Mesothelial cell of epicardium (in vitro differentiated cells): ENCODE data around the gene ADAMTSL2. TPM values are rescaled to one million over a fixed set of nuclear protein-coding genes. Genes with fewer than 3 reads are reported as not detected.

Experiments
- DNase-seq, 2 experiments: peaks; one replicate each; pipeline ENCODE4 v3.0.0; 2021; ENCODE audit warnings: low spot score in 2 of 2; ENCODE audit not compliant: unreplicated experiment in 2 of 2
- H3K27ac Mint-ChIP-seq: 2 replicates; pipeline ENCODE4 v1.8.0; 2021; ENCODE audit warnings: mixed read lengths
- H3K27me3 Mint-ChIP-seq: 2 replicates; pipeline ENCODE4 v1.8.0; 2021; ENCODE audit warnings: low read depth, mixed read lengths
- H3K36me3 Mint-ChIP-seq: 2 replicates; pipeline ENCODE4 v1.8.0; 2021; ENCODE audit warnings: mixed read lengths
- H3K4me1 Mint-ChIP-seq: 2 replicates; pipeline ENCODE4 v1.8.0; 2021; ENCODE audit warnings: mixed read lengths
- H3K4me3 Mint-ChIP-seq: 2 replicates; pipeline ENCODE4 v1.8.0; 2021; ENCODE audit warnings: mild to moderate bottlenecking, moderate library complexity, mixed read lengths
- H3K9me3 Mint-ChIP-seq: 2 replicates; pipeline ENCODE4 v1.8.0; 2021; ENCODE audit warnings: mixed read lengths
- total RNA-seq: library from RNA; stranded (reverse); gene quantifications from 3 replicates; pipeline ENCODE4 v1.2.1, GENCODE V29; 2021
- TF ChIP-seq, protein P1 (sequence below): fragments of 200-600 bp; sonication (generic); IDR thresholded peaks from one replicate; pipeline ENCODE4 v1.5.0; 2021; ENCODE audit warnings: antibody characterized with exemption; ENCODE audit not compliant: unreplicated experiment

ADAMTSL2 gene
- total RNA-seq, 1 donor from 2014 or later = 6.5 TPM

DNA sequence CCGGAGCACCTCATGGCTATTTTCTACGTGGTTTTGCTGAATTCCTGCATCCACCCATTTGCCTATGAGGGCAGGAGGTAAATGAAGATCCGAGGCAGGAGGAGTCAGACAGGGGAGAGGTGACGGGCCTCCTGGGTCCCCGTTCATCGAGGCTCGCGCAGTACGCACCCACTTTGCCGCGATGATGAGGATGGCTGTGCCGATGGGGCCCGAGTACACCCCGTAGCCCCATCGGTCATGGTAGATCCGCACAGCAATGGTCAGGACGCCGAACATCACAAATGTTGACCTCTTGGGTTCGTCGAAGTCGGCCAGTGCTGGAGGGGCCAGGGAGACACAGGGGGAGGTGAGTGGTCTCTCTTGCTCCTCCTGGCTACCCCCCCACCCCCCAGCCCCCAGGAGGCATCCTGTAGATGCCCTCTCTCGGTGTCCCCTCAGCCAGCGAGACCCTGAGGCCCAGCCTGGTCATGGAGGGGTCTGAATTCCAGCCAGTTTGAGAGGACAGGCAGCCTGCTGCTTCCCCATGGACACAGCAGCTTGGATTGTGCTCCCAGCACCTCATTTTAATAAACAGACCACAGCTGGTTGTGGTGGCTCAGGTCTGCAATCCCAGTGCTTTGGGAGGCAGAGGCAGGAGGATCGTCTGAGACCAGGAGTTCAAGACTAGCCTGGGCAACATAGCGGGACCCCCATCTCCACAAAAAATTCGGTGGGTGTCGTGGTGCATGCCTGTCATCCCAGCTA lies 15.6 kb upstream of the ADAMTSL2 start:
- Mint-ChIP-seq H3K36me3 (no peaks in the 10 kb centered on the region), H3K27ac (no peak overlapping the region), H3K27me3 (no peaks in the 10 kb centered on the region), H3K4me1 (peaks cover 33% of the 10 kb centered on the region), H3K4me3 (no peak overlapping the region), H3K9me3 (no peaks in the 10 kb centered on the region)
- DNase-seq = no peak
- TF ChIP-seq, protein P1, sequence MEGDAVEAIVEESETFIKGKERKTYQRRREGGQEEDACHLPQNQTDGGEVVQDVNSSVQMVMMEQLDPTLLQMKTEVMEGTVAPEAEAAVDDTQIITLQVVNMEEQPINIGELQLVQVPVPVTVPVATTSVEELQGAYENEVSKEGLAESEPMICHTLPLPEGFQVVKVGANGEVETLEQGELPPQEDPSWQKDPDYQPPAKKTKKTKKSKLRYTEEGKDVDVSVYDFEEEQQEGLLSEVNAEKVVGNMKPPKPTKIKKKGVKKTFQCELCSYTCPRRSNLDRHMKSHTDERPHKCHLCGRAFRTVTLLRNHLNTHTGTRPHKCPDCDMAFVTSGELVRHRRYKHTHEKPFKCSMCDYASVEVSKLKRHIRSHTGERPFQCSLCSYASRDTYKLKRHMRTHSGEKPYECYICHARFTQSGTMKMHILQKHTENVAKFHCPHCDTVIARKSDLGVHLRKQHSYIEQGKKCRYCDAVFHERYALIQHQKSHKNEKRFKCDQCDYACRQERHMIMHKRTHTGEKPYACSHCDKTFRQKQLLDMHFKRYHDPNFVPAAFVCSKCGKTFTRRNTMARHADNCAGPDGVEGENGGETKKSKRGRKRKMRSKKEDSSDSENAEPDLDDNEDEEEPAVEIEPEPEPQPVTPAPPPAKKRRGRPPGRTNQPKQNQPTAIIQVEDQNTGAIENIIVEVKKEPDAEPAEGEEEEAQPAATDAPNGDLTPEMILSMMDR = no peak

DNA sequence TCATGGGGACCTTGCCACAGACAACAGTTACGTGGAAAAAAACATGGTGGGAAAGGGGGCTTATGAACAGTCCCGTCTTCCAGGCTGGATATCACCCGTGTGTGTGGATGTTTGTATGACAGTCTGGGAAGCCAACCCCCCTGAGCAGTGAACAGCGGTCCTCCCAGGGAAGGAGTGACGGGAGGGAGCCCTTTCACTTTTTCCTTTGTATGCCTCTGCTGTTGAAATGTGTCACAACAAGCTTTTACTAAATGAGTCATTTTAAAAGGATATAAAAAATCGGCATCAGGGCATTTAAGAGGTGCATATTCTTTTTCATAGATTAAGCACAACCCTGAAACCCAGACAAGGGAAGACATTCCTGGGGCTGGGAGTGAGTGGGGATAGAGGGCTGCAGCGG lies 14.8 kb upstream of the ADAMTSL2 start:
- H3K27me3 Mint-ChIP-seq = no peaks in the 10 kb centered on the region
- TF ChIP-seq, protein P1 = no peak
- H3K9me3 Mint-ChIP-seq = no peaks in the 10 kb centered on the region
- no peak for DNase-seq
- H3K4me1 Mint-ChIP-seq = peaks cover 31% of the 10 kb centered on the region
- no peak overlapping the region for H3K4me3 Mint-ChIP-seq
- peak overlapping the region; percentile 9 for H3K27ac Mint-ChIP-seq
- no peaks in the 10 kb centered on the region for H3K36me3 Mint-ChIP-seq

DNA sequence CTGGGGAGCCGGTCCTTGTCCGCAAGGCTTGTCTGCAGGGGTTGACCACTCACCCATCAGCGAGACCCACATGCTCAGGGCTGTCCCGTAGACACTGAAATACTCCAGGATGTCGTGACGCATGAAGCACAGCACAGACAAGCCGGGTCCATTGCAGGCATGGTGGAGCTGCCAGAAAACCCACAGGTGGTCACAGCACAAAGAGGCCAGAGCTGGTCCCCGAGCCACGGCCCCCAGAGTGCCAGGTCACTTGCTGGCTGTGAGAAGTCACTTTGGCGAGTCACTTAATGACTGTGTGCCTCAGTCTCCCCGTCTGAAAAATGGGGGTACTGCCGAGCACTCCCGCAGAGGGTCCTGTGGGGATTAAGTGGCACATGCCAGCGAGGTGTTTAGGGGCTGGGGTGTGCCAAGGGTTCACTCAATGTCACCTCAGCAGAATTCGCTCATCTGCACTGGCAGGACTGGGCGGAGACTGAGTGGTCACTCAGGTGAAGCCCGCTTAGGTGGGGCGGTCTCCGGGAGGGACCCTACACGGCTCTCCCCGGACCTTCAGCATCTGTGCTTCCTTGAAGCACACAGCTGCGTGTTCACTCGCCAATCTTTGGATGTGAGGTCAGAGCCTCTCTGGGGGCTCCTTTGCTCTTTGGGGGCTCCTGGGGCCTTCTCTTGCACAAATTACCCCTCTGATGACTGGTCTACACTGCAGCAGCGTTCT lies 14.2 kb upstream of the ADAMTSL2 start:
- TF ChIP-seq, protein P1 = no peak
- H3K4me3 Mint-ChIP-seq = no peak overlapping the region
- no peak for DNase-seq
- H3K27me3 Mint-ChIP-seq = no peaks in the 10 kb centered on the region
- H3K9me3 Mint-ChIP-seq = no peaks in the 10 kb centered on the region
- H3K36me3 Mint-ChIP-seq = no peaks in the 10 kb centered on the region
- H3K27ac Mint-ChIP-seq = no peak overlapping the region
- H3K4me1 Mint-ChIP-seq = peaks cover 31% of the 10 kb centered on the region

DNA sequence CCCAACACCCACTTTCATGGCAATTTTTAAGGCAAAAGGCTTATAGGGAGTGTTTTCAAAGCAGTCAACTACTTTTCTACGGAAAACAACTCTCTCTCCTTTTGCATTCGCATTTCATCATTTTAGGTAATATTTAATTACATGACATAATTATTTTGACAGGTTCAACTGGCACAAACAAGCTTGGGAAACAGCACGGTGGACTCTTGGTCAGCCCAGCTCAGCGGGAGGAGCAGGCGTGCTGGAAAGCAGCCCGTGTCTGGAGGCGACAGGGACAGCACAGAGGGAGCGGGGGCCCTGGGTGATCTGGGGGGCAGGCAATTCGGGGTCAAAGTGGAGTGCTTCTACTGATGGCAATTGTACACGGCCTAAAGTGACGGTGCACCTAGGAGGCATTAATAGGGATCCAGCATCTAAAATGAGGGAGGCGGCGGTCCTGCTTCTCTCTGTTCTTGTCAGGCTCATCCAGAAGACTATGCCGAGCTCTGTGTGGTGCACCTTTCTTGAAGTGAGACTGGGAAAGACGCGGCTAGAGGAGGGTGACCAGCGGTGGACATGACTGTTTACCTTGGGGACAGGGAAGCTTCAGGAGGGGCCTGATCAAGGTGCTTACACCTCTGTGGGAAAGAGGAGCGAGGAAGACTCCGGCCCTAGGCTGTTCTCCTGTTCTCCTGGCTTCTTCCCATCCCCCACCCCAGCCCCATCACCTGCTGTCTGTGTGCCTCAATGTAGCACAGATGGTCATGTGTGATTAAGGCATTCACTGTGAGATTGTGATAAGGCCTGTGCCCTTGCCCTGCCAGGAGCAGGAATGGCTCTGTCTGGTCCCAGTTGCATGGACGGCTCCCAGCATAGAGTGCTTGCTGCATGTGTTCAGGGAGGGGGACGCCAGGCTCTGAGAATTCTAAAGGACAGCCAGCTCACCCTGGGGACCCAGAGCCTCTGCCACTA lies 13.1 kb upstream of the ADAMTSL2 start:
- H3K27me3 Mint-ChIP-seq = no peaks in the 10 kb centered on the region
- no peak overlapping the region for H3K27ac Mint-ChIP-seq

More for the DNA sequence above, 13.1 kb upstream of the ADAMTSL2 start:
- TF ChIP-seq, protein P1 = no peak
- DNase-seq = no peak
- Mint-ChIP-seq H3K4me3 (no peak overlapping the region), H3K4me1 (peaks cover 33% of the 10 kb centered on the region), H3K36me3 (no peaks in the 10 kb centered on the region), H3K9me3 (no peaks in the 10 kb centered on the region)
